ENCODE measurements around the gene TOMM40. TPM values are rescaled to one million over a fixed set of nuclear protein-coding genes. Genes with fewer than 3 reads are reported as not detected.
"Not testable (repeated sequence)": the region's sequence is repeated elsewhere in the genome, so short reads cannot be mapped to it uniquely, and the experiment has no call there.

TOMM40 gene
- polyA plus RNA-seq, 1 donor from 2014 or later = 42.6 TPM

DNA sequence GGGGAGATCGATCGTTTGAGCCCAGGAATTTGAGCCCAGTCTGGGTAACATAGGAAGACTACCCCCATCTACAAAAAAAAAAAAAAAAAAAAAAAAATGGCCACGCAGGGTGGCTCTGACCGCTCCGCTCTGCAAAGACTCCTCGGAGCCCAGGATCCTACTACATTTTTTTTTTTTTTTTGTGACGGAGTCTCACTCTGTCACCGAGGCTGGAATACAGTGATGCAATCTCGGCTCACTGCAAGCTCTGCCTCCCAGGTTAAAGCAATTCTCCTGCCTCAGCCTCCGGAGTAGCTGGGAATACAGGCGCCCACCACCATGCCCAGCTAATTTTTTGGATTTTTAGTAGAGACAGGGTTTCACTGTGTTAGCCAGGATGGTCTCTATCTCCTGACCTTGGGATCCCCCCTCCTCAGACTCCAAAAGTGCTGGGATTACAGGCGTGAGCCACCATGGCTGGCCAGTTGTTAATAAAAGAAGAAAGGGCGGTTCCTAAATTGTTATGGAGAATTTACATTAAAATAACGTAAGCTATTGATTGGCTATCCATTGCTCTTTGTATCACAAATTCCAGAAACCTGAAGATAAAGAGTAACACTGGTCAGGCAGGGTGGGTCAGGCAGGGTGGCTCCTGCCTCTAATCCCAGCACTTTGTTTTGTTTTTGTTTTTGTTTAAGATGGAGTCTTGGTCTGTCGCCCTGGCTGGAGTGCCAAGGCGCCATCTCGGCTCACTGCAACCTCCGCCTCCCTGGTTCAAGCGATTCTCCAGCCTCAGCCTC, 8.2 kb upstream of the TOMM40 start:
- H3K4me3 Mint-ChIP-seq, H3K36me3 Mint-ChIP-seq, H3K9me3 Mint-ChIP-seq, H3K4me1 Mint-ChIP-seq, H3K27me3 Mint-ChIP-seq, H3K27ac Mint-ChIP-seq: not testable (repeated sequence)

DNA sequence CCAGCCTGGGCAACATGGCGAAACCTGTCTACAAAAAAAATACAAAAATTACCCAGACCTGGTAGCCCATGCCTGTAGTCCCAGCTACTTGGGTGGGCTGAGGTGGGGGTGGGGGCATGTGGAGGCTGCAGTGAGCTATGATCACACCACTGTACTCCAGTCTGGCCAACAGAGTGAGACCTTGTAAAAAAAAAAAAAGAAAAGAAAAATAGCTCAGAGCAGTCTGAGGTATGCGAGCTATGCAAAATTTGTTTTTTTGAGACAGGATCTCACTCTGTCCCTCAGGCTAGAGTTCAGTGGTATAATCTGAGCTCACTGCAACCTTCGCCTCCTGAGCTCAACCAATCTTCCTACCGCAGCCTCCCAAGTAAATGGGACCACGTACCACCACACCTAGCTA, 7.1 kb upstream of the TOMM40 start:
- Mint-ChIP-seq H3K27me3 (peaks cover 4% of the 10 kb centered on the region), H3K4me1 (peaks cover 0 to 4% (median 0%) of the 10 kb centered on the region in 3 donors), H3K36me3 (no peaks in the 10 kb centered on the region), H3K27ac (no peak overlapping the region), H3K9me3 (no peaks in the 10 kb centered on the region), H3K4me3 (no peak overlapping the region)

DNA sequence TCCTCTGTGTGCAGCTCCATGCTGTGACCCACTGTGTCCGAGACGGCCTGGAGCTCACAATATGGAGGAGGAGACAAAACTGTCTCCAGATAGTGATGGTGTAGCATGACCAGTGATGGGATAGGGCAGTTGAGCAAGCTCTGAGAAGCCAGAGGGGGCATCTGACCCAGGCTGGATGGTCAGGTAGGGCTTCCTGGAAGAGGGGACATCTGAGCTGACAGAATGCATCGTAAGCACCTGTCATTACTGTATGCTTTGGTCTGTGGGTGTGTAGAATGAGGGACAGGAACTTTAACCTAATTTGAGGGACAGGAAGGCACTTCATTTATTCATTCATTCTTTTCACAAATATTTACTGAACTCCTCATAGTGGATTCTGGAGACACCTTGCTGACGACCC, 6.5 kb upstream of the TOMM40 start:
- Mint-ChIP-seq H3K36me3 (no peaks in the 10 kb centered on the region), H3K4me3 (no peak overlapping the region), H3K4me1 (peaks cover 0 to 4% (median 3%) of the 10 kb centered on the region in 3 donors), H3K27ac (no peak overlapping the region), H3K9me3 (no peaks in the 10 kb centered on the region), H3K27me3 (peaks cover 4% of the 10 kb centered on the region)

DNA sequence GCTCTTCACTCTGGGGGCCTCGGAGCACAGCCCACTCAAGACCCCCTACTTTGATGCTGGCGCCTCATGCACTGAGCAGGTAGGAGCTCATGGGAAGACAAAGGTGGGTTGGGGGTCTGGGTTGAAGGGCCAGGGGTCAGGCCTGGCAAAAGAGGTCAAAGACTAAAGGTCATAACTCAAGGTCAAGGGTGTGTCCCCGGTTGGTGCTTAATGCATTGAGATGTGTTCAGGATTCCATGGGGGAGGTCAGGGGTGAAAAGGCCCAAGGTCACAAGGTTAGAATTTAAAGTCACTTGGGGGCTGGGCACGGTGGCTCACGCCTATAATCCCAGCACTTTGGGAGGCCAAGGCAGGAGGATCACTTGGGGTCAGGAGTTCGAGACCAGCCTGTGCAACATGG, 4.9 kb upstream of the TOMM40 start:
- H3K9me3 Mint-ChIP-seq = no peaks in the 10 kb centered on the region
- no peaks in the 10 kb centered on the region for H3K36me3 Mint-ChIP-seq
- H3K4me1 Mint-ChIP-seq = peaks cover 0 to 11% (median 8%) of the 10 kb centered on the region in 3 donors
- no peak overlapping the region for H3K4me3 Mint-ChIP-seq
- peaks cover under 1% of the 10 kb centered on the region for H3K27me3 Mint-ChIP-seq
- no peak overlapping the region for H3K27ac Mint-ChIP-seq

DNA sequence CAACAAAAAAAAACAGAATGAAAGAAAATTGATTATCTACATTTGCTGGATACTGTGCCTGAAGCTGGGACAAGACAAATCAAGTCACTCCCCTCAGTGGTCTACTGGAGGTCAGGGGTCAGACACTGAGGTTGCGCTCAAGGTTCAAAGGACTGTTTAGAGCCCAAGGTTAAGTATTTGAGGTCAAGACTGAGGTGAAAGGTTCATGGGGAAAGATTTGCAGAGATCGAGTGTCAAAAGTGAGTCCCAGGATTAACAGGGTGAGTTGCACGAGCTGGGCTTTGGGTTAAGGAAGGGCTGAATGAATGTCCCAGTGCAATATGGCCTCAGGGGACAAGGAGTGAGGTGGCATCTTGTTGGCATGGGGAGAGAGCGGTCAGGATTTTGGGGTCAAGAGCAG, 3.4 kb upstream of the TOMM40 start:
- no peaks in the 10 kb centered on the region for H3K36me3 Mint-ChIP-seq
- H3K27me3 Mint-ChIP-seq = no peaks in the 10 kb centered on the region
- H3K9me3 Mint-ChIP-seq = no peaks in the 10 kb centered on the region
- peak overlapping the region in 1 of 4 donors; percentile 41 for H3K4me3 Mint-ChIP-seq
- H3K27ac Mint-ChIP-seq = no peak overlapping the region
- peaks cover 0 to 22% (median 19%) of the 10 kb centered on the region in 3 donors for H3K4me1 Mint-ChIP-seq

DNA sequence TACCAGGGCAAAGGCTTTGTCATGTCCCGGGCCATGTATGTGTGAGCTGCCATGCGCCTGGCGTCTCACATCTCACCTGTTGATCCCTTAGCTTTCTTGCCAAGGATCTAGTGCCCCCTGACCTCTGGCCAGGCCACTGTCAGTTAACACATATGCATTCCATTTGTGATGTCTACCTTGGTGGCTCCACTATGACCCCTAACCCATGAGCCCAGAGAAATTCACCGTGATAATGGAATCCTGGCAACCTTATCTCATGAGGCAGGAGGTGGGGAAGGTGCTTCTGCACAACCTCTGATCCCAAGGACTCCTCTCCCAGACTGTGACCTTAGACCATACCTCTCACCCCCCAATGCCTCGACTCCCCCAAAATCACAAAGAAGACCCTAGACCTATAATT, 2.7 kb upstream of the TOMM40 start:
- H3K27ac Mint-ChIP-seq, H3K36me3 Mint-ChIP-seq, H3K9me3 Mint-ChIP-seq, H3K27me3 Mint-ChIP-seq: not testable (repeated sequence)
- Mint-ChIP-seq H3K4me3 (peak overlapping the region in 1 of 4 donors; percentile 23), H3K4me1 (peaks cover 0 to 27% (median 24%) of the 10 kb centered on the region in 3 donors)

DNA sequence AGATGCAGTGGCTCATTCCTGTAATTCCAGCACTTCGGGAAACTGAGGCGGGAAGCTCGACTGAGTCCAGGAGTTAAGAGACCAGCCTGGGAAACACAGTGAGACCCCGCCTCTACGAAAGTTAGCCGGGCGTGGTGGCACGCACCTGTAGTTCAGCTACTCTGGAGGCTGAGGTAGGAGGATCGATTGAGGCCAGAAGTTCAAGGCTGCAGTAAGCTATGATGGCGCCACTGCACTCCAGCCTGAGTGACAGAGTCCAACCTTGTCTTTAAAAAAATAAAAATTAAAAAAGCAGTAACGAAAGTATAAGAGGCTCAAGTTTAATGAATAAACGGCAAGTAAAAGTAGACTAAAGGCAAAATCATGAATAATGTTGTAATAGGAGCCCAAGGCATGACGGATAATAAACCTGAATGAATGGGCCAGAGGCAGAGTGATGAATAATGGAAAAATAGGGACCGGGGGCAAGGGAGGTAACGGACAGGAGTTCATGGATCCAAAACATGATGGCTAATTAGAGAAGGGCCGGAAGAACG, 1.2 kb upstream of the TOMM40 start:
- Mint-ChIP-seq H3K9me3 (no peaks in the 10 kb centered on the region), H3K27ac (peak overlapping the region; percentile 2 to 94 (median 55)), H3K4me3 (peak overlapping the region; percentile 63 to 96 (median 88)), H3K4me1 (peaks cover 0 to 27% (median 22%) of the 10 kb centered on the region in 3 donors), H3K36me3 (no peaks in the 10 kb centered on the region), H3K27me3 (no peaks in the 10 kb centered on the region)

DNA sequence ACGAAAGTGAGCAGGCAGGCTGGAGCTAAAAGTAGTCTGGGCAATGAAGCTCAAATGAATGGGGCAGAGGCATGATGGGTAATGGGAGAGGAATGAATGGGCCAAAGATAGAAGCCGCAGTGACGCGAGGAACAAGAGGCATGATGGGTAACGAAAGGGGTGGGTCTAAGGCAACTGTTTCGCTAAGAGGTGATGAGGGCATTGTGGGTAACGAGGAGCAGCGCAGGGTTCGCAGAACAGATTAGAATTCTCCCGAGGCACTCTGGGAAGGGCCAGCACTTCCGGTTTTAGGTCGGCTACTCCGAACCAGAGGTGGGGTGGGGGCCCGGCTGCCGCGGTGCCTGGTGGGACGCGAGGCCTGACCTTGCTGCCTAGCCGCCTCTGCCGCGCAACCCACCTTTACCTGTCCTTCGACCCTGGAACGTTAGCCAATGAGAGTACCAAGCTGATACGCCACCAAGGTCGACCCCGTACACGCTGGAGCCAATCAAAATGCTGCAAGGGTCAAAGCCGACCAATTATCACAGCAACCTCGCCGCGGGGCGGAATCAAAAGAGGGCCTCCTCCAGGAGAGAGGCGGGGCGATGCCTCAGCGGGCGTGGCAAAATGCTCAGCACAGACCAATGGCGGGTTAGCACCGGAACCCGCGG, 563 bp upstream of the TOMM40 start:
- no peaks in the 10 kb centered on the region for H3K36me3 Mint-ChIP-seq
- H3K9me3 Mint-ChIP-seq = no peaks in the 10 kb centered on the region
- H3K27ac Mint-ChIP-seq = peak overlapping the region; percentile 2 to 94 (median 55)
- peaks cover 0 to 27% (median 22%) of the 10 kb centered on the region in 3 donors for H3K4me1 Mint-ChIP-seq
- no peaks in the 10 kb centered on the region for H3K27me3 Mint-ChIP-seq
- H3K4me3 Mint-ChIP-seq = peak overlapping the region; percentile 63 to 96 (median 88)

DNA sequence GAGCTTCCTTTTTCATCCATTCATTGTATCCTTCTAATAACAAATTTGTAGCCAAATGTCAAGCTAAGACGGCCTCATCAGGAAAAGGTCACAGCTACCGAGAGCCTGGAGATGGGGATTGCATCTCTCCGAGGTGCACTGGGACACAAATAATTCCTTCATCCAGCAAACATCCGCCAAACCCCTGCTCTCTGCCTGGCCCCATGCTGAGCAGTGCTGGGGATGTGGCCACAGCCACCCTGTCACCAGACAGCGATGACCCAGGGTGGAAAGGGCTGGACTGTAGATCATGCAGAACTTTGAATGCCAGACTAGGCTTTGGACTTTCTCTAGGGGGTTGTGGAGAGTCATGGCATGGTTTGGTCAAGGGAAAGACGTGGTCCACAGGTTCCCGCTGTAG, 1.9 kb downstream of the TOMM40 start:
- Mint-ChIP-seq H3K27me3 (no peaks in the 10 kb centered on the region), H3K27ac (peak overlapping the region in 1 of 3 donors; percentile 58), H3K36me3 (no peaks in the 10 kb centered on the region), H3K4me3 (peak overlapping the region; percentile 71 to 90 (median 82)), H3K9me3 (no peaks in the 10 kb centered on the region), H3K4me1 (peaks cover 0 to 27% (median 20%) of the 10 kb centered on the region in 3 donors)

DNA sequence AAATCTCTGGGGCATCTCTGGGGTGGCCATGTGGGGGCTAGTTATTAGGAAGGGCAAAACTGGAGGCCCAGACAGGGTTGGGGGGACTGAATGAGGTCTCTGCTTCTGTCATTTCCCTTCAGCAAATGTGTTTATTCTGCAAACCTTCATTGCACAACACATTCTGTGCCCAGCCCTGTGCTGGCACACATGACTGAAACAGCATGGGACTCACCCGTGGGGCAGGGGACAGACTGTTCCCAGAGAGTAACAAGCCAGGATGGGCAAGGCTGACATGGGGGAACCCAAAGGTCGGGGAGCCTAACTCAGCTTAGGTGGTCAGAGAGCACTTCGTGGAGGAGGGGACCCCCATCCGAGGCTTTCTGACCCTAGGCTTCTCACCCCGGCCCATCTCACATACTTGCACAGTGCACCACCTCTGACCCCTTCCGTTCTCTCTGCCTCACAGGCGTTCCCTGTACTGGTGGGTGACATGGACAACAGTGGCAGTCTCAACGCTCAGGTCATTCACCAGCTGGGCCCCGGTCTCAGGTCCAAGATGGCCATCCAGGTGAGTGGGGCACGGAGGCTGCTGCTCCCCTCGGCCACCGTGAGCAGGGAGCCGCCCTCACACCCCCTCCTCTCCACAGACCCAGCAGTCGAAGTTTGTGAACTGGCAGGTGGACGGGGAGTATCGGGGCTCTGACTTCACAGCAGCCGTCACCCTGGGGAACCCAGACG, 2.4 kb downstream of the TOMM40 start:
- Mint-ChIP-seq H3K27ac (no peak overlapping the region), H3K9me3 (no peaks in the 10 kb centered on the region), H3K4me3 (peak overlapping the region in 2 of 4 donors; percentile 76 to 88), H3K4me1 (peaks cover 0 to 27% (median 20%) of the 10 kb centered on the region in 3 donors), H3K36me3 (no peaks in the 10 kb centered on the region), H3K27me3 (no peaks in the 10 kb centered on the region)

DNA sequence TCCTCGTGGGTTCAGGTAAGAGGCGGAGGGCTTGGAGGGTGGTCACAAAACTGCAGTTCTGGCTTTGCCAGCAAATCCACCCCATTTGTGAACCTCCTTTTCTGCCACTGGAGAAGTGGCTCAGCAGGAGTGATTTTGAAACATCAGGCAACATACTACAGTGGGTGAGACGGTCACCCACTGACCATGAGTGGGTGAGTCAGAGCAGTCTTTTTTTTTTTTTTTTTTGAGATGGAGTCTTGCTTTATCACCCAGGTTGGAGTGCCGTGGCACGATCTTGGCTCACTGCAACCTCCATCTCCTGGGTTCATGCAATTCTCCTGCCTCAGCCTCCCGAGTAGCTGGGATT, 3.0 kb downstream of the TOMM40 start:
- peaks cover 0 to 27% (median 20%) of the 10 kb centered on the region in 3 donors for H3K4me1 Mint-ChIP-seq
- H3K9me3 Mint-ChIP-seq = no peaks in the 10 kb centered on the region
- H3K27ac Mint-ChIP-seq = no peak overlapping the region
- H3K4me3 Mint-ChIP-seq = no peak overlapping the region
- H3K36me3 Mint-ChIP-seq = no peaks in the 10 kb centered on the region
- H3K27me3 Mint-ChIP-seq = no peaks in the 10 kb centered on the region

DNA sequence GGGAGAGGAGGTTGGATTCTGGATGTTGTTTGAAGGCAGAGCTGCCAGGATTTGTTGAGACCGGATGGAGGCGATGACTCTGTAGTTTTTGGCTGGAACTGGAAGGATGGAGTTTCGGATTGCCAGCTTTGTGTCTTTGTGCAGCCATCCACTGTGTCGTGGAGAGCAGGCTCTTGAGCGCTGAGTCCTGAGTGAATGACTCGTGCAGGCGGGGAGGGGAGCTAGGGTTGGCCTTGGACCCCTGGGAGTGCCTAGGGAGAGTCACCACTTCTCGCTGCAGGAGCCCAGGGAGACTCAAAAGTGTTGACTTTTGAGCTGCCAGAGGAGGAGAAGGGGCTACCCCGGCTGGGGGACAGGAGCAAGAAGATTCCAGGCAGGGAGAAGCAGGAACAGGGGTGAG, 3.9 kb downstream of the TOMM40 start:
- H3K27me3 Mint-ChIP-seq = no peaks in the 10 kb centered on the region
- H3K4me3 Mint-ChIP-seq = no peak overlapping the region
- no peaks in the 10 kb centered on the region for H3K9me3 Mint-ChIP-seq
- peaks cover 0 to 22% (median 20%) of the 10 kb centered on the region in 3 donors for H3K4me1 Mint-ChIP-seq
- H3K27ac Mint-ChIP-seq = no peak overlapping the region
- no peaks in the 10 kb centered on the region for H3K36me3 Mint-ChIP-seq

DNA sequence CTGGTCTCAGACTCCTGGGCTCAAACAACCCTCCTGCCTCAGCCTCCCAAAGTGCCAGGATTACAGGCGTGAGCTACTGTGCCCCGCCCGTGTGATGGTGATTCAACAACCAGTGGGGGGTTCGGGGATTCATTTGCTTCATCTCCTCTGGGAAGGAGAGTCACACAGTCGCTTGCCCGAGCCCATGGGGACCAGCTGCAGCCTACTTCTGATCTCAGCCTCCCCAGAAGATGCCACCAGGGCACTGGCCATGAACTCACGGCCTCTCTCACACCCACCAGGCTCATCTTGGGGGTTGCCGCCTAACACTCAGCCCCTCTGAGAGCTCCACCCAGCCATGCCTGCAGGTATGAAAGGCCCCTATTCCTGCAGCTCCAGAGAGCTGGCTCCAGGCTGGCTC, 6.8 kb downstream of the TOMM40 start:
- Mint-ChIP-seq H3K9me3 (no peaks in the 10 kb centered on the region), H3K4me1 (peaks cover 0 to 3% (median 2%) of the 10 kb centered on the region in 3 donors), H3K27ac (no peak overlapping the region), H3K4me3 (no peak overlapping the region), H3K27me3 (no peaks in the 10 kb centered on the region), H3K36me3 (no peaks in the 10 kb centered on the region)

DNA sequence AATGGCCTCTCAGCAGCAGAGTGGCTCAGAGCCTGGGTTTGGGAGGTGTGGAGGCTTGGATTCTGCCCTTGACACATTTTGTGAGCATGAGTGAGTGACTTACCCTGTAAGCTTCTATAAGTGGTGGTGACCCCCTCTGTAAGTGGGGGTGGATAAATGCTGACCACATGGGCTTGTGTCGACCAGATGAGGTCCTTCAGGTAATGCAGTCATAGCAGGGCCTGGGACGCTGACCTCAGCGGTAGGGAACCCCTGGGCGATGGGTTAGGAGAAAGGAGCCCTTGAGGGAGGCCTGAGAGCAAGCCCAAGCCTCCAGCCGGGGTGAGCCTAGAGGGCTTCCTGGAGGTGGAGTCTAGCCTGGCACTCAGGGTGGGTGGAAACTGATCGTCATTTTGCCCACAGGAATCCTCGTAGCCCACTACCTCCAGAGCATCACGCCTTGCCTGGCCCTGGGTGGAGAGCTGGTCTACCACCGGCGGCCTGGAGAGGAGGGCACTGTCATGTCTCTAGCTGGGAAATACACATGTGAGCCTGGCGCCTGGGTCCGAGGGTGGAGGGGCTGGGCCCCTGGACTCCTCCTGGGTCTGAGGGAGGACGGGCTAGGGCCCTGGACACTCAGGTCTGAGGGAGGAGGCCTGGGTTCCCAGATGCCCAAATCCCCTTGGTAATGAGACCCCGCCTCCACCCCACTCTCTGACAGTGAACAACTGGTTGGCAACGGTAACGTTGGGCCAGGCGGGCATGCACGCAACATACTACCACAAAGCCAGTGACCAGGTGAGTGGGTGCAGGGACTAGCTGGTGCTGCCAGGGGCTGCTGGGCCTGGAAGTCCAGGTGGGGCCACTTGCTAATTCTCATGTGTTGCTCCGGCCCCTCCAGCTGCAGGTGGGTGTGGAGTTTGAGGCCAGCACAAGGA, 9.5 kb downstream of the TOMM40 start:
- H3K27ac Mint-ChIP-seq = no peak overlapping the region
- no peaks in the 10 kb centered on the region for H3K36me3 Mint-ChIP-seq
- no peaks in the 10 kb centered on the region for H3K27me3 Mint-ChIP-seq
- peaks cover 0 to 2% (median 0%) of the 10 kb centered on the region in 3 donors for H3K4me1 Mint-ChIP-seq
- peak overlapping the region in 1 of 4 donors; percentile 45 for H3K4me3 Mint-ChIP-seq
- H3K9me3 Mint-ChIP-seq = no peaks in the 10 kb centered on the region

Data from IgD-negative memory B cell (primary cell).